NCI-H2227 treated with DMSO at 0.1 percent for 48 hours (cell line): ENCODE results near the gene STXBP6.

Experiments used
- DNase-seq: peaks from one replicate; lab custom pipeline; 2025; lab: John Stamatoyannopoulos, UW

STXBP6 gene

DNA sequence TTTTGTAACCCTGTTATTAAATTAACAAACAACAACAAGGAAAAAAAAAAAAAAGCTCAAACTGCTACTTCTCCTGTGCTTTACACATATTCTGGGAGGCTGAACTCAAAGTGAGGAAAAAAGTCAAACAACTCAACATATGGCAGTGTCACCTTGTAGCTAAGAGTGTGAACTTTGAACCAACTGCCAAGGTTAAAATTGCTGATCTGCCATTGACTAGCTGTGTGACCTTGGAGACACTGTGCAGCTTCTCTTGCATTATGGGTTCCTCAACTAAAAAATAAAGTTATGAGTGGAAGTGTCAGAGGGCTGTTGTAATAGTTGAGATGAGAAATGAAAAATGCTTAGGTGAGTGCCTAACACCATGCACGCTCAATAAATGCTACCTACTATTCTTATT, 34.2 kb downstream of the STXBP6 start:
- DNase-seq: no peak

DNA sequence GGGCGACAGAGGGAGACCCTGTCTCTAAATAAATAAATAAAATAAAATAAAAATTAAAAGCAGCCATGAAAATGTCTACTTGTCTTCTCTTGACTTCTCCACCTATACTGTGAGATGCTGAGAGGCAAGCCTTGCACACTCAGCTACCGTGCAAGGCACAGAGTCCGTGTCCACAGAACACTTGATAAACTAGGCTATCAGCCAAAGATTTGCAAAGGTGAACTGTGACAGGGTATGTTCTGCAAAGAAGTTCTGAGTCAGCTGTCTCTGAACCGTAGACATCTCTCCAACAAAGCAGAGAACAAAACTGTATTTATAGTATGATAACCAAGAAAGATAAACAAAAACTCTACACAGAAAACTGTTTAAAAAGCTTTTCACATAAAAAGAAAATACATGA, 35.5 kb downstream of the STXBP6 start:
- no peak for DNase-seq

- no peak for DNase-seq
Measured at GRCh38 chr14:25011095-25011494, 38.9 kb downstream of the STXBP6 start.

DNA sequence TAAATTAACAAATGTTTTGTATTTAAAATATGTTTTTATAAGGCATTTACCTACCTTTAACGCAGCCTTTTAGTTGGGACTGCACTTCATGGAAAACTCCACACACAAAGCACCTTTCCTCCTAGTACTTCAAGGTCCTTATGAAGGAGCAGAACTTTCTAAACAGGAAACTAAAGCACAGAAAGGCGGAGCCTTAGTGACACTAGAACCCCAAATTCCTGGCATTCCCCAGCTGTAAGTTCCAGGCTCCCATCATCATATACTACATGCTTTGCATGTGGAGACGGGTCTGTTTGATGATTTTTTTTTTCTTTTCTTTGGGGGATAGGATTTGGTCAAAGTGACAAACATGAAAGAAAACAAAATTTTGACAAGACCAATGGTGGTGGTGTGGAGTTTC, 39.5 kb downstream of the STXBP6 start:
- DNase-seq: no peak

DNA sequence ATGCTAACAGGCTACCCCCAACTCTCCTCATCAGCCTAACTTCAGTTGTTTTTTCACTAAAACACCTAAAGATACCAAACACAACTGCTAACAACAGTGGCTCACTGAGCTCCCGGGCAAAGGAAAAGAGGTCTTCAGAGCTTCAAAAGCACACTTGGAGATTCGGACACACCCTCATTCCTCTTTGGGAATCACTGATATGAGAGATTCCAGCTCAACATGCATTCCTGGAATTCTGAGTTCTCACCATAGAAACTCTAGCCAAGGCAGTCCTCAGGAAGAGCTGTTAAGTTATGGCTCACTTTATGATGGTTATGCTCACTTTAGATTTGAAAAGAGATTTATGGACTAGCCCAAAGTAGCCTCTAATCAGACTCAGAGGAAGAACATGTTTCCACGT, 40.1 kb downstream of the STXBP6 start:
- no peak for DNase-seq

GRCh38 chr14:25007832-25008231, 42.1 kb downstream of the STXBP6 start:
- DNase-seq: no peak

- no peak for DNase-seq
Measured at GRCh38 chr14:25006961-25007795, 42.8 kb downstream of the STXBP6 start.

DNA sequence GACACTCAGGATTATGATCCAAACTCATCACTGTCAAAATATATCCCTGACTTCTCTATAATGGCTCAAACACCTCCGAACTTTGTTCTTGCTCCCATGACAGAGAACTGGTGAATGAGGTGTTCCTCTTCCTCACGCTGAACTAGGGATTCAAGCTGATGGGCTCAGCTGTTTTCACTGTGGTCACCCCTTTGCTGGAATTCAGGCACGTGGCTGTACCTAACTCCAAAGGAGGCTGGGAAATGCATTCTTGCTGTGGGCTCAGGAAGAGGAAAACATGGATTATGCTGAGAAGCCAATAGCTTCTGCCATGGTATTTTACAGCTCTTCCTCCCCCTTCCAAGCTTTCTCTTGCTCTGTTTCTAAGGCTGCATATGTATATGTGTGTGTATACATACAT, 43.9 kb downstream of the STXBP6 start:
- no peak for DNase-seq

- no peak for DNase-seq
Measured at GRCh38 chr14:25004389-25004809, 45.5 kb downstream of the STXBP6 start.

- DNase-seq: no peak
Measured at GRCh38 chr14:25003537-25003936, 46.4 kb downstream of the STXBP6 start.

- DNase-seq: no peak
Measured at GRCh38 chr14:25001601-25002000, 48.3 kb downstream of the STXBP6 start.

- no peak for DNase-seq
Measured at GRCh38 chr14:25001156-25001555, 48.8 kb downstream of the STXBP6 start.

- no peak for DNase-seq
Measured at GRCh38 chr14:24999157-24999556, 50.8 kb downstream of the STXBP6 start.

DNA sequence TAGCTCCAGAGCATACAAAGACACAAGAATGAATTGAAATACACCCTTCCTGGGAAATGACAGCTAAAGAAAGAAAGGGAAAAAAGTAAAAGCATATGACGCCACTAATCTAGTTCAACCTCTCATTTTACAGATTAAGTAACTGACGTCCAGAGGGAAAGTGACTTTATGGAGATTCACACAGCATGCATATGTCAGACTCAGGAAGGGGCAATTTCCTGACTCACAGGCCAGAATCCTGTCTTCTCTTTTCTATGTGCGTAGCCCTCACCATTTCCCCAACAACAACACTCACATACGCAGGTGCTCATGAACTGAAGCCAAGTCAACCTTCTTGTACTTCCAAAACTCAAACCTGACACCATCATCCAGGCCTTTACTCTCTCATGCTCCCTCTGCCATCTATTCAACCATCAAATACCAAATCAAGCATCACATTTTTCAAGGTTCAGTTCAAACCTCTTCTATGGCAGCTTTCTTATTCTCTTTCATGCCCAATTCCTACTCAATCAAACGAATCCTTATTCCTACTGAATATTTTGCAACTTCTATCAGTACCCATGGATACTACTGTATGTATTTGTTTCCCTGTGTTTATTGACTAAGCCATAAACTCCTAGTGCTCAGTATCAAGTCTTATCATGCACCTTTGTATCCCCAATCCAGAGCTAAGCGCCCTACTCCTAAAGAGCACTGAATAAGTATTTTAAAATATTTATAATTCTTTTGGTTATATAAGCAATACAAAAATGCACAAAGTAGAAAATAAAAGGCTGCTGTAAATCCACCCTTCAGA, 52.8 kb downstream of the STXBP6 start:
- DNase-seq: no peak

GRCh38 chr14:24995016-24995415, 54.9 kb downstream of the STXBP6 start:
- no peak for DNase-seq

DNA sequence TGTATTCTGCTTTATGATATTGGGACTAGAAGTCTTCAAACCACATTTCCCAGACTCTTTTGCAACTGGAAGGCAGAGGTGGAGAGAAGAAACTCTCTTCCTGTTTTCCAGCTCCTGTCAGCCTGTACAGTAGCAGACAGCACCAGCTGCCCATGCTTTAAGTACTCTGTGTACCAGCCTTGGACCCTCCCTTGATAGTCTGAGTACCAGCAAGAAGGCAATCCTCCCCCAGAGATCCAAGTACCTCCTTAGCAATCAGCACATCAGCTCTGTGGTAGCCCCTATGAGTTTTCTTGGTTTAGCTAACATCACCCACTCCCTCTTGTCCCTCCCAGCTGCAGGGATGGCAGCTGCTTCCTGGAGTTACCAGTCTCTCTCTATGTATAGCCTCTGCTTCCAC, 56.3 kb downstream of the STXBP6 start:
- no peak for DNase-seq

- DNase-seq: no peak
Measured at GRCh38 chr14:24992624-24993360, 57.2 kb downstream of the STXBP6 start.

- DNase-seq: no peak
Measured at GRCh38 chr14:24991821-24992220, 58.1 kb downstream of the STXBP6 start.

DNA sequence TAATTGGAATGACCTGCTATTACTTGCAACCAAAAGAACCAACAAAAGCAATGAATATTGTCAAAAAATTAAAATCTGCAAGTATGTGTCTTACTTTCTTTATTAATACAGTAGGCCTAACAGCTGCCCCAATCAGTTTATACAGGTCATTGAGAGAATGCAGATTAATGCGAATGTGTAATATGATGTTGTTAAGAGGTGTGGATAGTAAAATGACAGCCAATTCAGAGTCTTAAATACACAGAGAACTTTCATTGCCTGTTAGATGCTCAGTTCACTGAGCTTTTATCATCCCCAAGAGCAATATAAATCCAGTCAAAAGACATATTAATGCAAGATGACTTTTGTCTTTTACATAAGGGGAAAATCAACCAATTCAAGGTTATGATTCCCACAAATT, 58.7 kb downstream of the STXBP6 start:
- DNase-seq: no peak

GRCh38 chr14:24990773-24991172, 59.2 kb downstream of the STXBP6 start:
- no peak for DNase-seq

GRCh38 chr14:24990050-24990449, 59.9 kb downstream of the STXBP6 start:
- no peak for DNase-seq

DNA sequence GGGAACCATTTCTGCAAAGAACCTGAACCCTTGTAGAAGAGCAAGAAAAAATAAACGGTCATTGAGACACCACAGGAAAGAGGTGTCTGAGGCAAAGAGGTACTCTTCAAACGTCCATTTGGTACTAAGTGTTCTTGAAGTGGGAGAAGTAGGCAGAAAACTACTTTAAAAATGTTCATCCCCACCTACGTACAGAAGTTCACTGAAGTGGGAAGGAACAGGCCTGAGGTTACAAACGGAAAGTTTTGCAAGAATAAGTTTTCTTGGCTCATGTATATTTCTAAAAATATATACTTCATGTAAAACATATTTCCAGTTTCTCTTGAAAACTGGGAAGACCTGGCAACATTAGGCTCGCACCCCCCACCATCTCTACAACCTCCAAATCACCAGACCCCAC, 61.2 kb downstream of the STXBP6 start:
- DNase-seq: no peak
